ENCODE results near the gene GCLC.

The GCLC gene

GRCh38 chr6:53527249-53527765 is 17.6 kb downstream of the GCLC start:
- ChIA-PET POLR2A (no interaction called here), CTCF (no interaction called here)
- TF ChIP-seq SUZ12 (IDR thresholded peaks at IDR 0.05) (no peak), ZNF384 (IDR thresholded peaks at IDR 0.05) (no peak), FOXK2 (IDR thresholded peaks at IDR 0.05) (no peak), NFRKB (IDR thresholded peaks at IDR 0.05) (no peak)
- no peak for DNase-seq (ENCODE audit: extremely low spot score)

GRCh38 chr6:53526000-53526399 is 18.9 kb downstream of the GCLC start:
- no peak for DNase-seq (ENCODE audit: extremely low spot score)
- TF ChIP-seq NFRKB (IDR thresholded peaks at IDR 0.05) (no peak), SP1 (IDR thresholded peaks at IDR 0.05) (no peak), CTBP1 (IDR thresholded peaks at IDR 0.05; ENCODE audit: borderline replicate concordance) (no peak), HDGF (IDR thresholded peaks at IDR 0.05; ENCODE audit: borderline replicate concordance) (no peak), ZNF384 (IDR thresholded peaks at IDR 0.05) (no peak), FOXK2 (IDR thresholded peaks at IDR 0.05) (no peak), SUZ12 (IDR thresholded peaks at IDR 0.05) (no peak), FOXM1 (IDR thresholded peaks at IDR 0.05; ENCODE audit: borderline replicate concordance) (no peak), ARNT (IDR thresholded peaks at IDR 0.05) (no peak), L3MBTL2 (conservative IDR thresholded peaks at IDR 0.05) (no peak), LEF1 (IDR thresholded peaks at IDR 0.05; ENCODE audit: borderline replicate concordance) (no peak), ELF4 (IDR thresholded peaks at IDR 0.05) (no peak), PKNOX1 (IDR thresholded peaks at IDR 0.05) (no peak)
- CTCF ChIA-PET: interaction anchor here (1.0 to 1.2 kb wide), 3 partner anchors 17 to 41 kb away, joined by 3 to 4 read pairs (median 3); no protein-coding TSS in a partner anchor
- POLR2A ChIA-PET: no interaction called here

- DNase-seq (ENCODE audit: extremely low spot score): no peak
- ChIA-PET CTCF (interaction anchor here (1.4 kb wide), 1 partner anchor 194 kb away, joined by 5 read pairs; no protein-coding TSS in a partner anchor), POLR2A (interaction anchor here (1.0 kb wide), 1 partner anchor 24 kb away, joined by 4 read pairs; no protein-coding TSS in a partner anchor)
- no peak for TF ChIP-seq FOXA1 (IDR thresholded peaks at IDR 0.05)
These were observed 20.5 kb downstream of the GCLC start for GRCh38 chr6:53524455-53524815.

- ChIA-PET CTCF (interaction anchor here (1.4 kb wide), 1 partner anchor 195 kb away, joined by 5 read pairs; no protein-coding TSS in a partner anchor), POLR2A (interaction anchor here (1.0 kb wide), 1 partner anchor 24 kb away, joined by 4 read pairs; no protein-coding TSS in a partner anchor)
- DNase-seq (ENCODE audit: extremely low spot score): no peak
- TF ChIP-seq ZNF384 (IDR thresholded peaks at IDR 0.05) (no peak), L3MBTL2 (conservative IDR thresholded peaks at IDR 0.05) (no peak), FOXA1 (IDR thresholded peaks at IDR 0.05) (no peak), FOXM1 (IDR thresholded peaks at IDR 0.05; ENCODE audit: borderline replicate concordance) (no peak), NFRKB (IDR thresholded peaks at IDR 0.05) (no peak), ARNT (IDR thresholded peaks at IDR 0.05) (no peak), SUZ12 (IDR thresholded peaks at IDR 0.05) (no peak), LEF1 (IDR thresholded peaks at IDR 0.05; ENCODE audit: borderline replicate concordance) (no peak), HDGF (IDR thresholded peaks at IDR 0.05; ENCODE audit: borderline replicate concordance) (no peak), PKNOX1 (IDR thresholded peaks at IDR 0.05) (no peak), FOXK2 (IDR thresholded peaks at IDR 0.05) (no peak), BHLHE40 (IDR thresholded peaks at IDR 0.05; ENCODE audit: borderline replicate concordance) (no peak), CTBP1 (IDR thresholded peaks at IDR 0.05; ENCODE audit: borderline replicate concordance) (no peak), SP1 (IDR thresholded peaks at IDR 0.05) (no peak)
These were observed 21.1 kb downstream of the GCLC start for GRCh38 chr6:53523511-53524454.

- CTCF ChIA-PET: no interaction called here
- TF ChIP-seq CTBP1 (IDR thresholded peaks at IDR 0.05; ENCODE audit: borderline replicate concordance) (no peak), ARNT (IDR thresholded peaks at IDR 0.05) (no peak), ZNF384 (IDR thresholded peaks at IDR 0.05) (no peak), BHLHE40 (IDR thresholded peaks at IDR 0.05; ENCODE audit: borderline replicate concordance) (no peak), ELF4 (IDR thresholded peaks at IDR 0.05) (no peak), NFRKB (IDR thresholded peaks at IDR 0.05) (no peak), FOXK2 (IDR thresholded peaks at IDR 0.05) (no peak), TARDBP (IDR thresholded peaks at IDR 0.05) (no peak), FOXM1 (IDR thresholded peaks at IDR 0.05; ENCODE audit: borderline replicate concordance) (no peak), PKNOX1 (IDR thresholded peaks at IDR 0.05) (no peak)
- POLR2A ChIA-PET: no interaction called here
- no peak for DNase-seq (ENCODE audit: extremely low spot score)
These were observed 24.5 kb downstream of the GCLC start for GRCh38 chr6:53520320-53520928.

- CTCF ChIA-PET: no interaction called here
- POLR2A ChIA-PET: interaction anchor here (0.9 kb wide), 1 partner anchor 26 kb away, joined by 3 read pairs; the partner anchor contains the start of gene GCLC
- TF ChIP-seq FOXA1 (IDR thresholded peaks at IDR 0.05): no peak
- TF ChIP-seq FOXM1 (IDR thresholded peaks at IDR 0.05; ENCODE audit: borderline replicate concordance): no peak
- no peak for TF ChIP-seq TARDBP (IDR thresholded peaks at IDR 0.05)
- no peak for TF ChIP-seq CTBP1 (IDR thresholded peaks at IDR 0.05; ENCODE audit: borderline replicate concordance)
- no peak for TF ChIP-seq ELF4 (IDR thresholded peaks at IDR 0.05)
These were observed 26.0 kb downstream of the GCLC start for GRCh38 chr6:53518862-53519261.

More at GRCh38 chr6:53518862-53519261, 26.0 kb downstream of the GCLC start:
- no peak for DNase-seq (ENCODE audit: extremely low spot score)
